Neural progenitor cell (in vitro differentiated cells): ENCODE measurements around the gene AMER3. TPM values are rescaled to one million over a fixed set of nuclear protein-coding genes. Genes with fewer than 3 reads are reported as not detected.

ENCODE experiments used
- DNase-seq: peaks from one replicate; pipeline ENCODE4 v3.0.0-alpha.2; 2016; ENCODE audit warnings: low spot score
- H2AFZ ChIP-seq: fragments of 200-600 bp; sonication (generic); replicated peaks from 2 replicates; pipeline ENCODE4 v1.6.1; 2016; ENCODE audit warnings: antibody characterized with exemption
- H3F3A ChIP-seq: fragments of 200-600 bp; sonication (generic); 2 replicates; pipeline ENCODE4 v1.6.1; 2016; ENCODE audit warnings: antibody characterized with exemption, low read depth
- H3K27ac ChIP-seq: fragments of 200-600 bp; sonication (generic); 2 replicates; pipeline ENCODE4 v1.5.1; 2016; ENCODE audit warnings: mild to moderate bottlenecking
- H3K27me3 ChIP-seq: fragments of 200-600 bp; sonication (generic); 2 replicates; pipeline ENCODE4 v1.6.1; 2016; ENCODE audit warnings: mild to moderate bottlenecking, moderate library complexity
- H3K36me3 ChIP-seq: fragments of 200-600 bp; sonication (generic); 2 replicates; pipeline ENCODE4 v1.5.1; 2016
- H3K4me1 ChIP-seq: fragments of 200-600 bp; sonication (generic); 2 replicates; pipeline ENCODE4 v1.6.1; 2016; ENCODE audit warnings: mixed run types
- H3K4me2 ChIP-seq: fragments of 200-600 bp; sonication (generic); 2 replicates; pipeline ENCODE4 v1.6.1; 2016
- H3K4me3 ChIP-seq: fragments of 200-600 bp; sonication (generic); 2 replicates; pipeline ENCODE4 v1.5.1; 2016
- H3K79me2 ChIP-seq: fragments of 200-600 bp; sonication (generic); 2 replicates; pipeline ENCODE4 v1.6.1; 2016; ENCODE audit warnings: low read depth
- H3K9ac ChIP-seq: fragments of 200-600 bp; sonication (generic); 2 replicates; pipeline ENCODE4 v1.6.1; 2016
- H3K9me3 ChIP-seq: fragments of 200-600 bp; sonication (generic); 2 replicates; pipeline ENCODE4 v1.5.1; 2016; ENCODE audit warnings: low read depth
- H4K20me1 ChIP-seq: fragments of 200-600 bp; sonication (generic); 2 replicates; pipeline ENCODE4 v1.6.1; 2016; ENCODE audit warnings: low read depth
- H3K27ac Mint-ChIP-seq: 3 replicates; pipeline ENCODE4 v1.8.0; 2021; ENCODE audit warnings: mixed read lengths
- H3K27me3 Mint-ChIP-seq: 2 replicates; pipeline ENCODE4 v1.8.0; 2022; ENCODE audit warnings: low read depth, mild to moderate bottlenecking, inconsistent platforms, moderate library complexity, mixed read lengths; ENCODE audit not compliant: insufficient read depth
- H3K36me3 Mint-ChIP-seq: 3 replicates; pipeline ENCODE4 v1.8.0; 2021; ENCODE audit warnings: mixed read lengths
- H3K4me1 Mint-ChIP-seq: 3 replicates; pipeline ENCODE4 v1.8.0; 2021; ENCODE audit warnings: mixed read lengths
- H3K4me3 Mint-ChIP-seq: 3 replicates; pipeline ENCODE4 v1.8.0; 2021; ENCODE audit warnings: mild to moderate bottlenecking, moderate library complexity, mixed read lengths
- H3K9me3 Mint-ChIP-seq: 3 replicates; pipeline ENCODE4 v1.8.0; 2020; ENCODE audit warnings: mixed read lengths
- EZH2 ChIP-seq: fragments of 200-600 bp; sonication (generic); IDR thresholded peaks from 2 replicates; pipeline ENCODE4 v1.6.1; 2017; ENCODE audit warnings: antibody characterized with exemption, mild to moderate bottlenecking, moderate library complexity
- EZH2phosphoT487 ChIP-seq: fragments of 200-600 bp; sonication (generic); IDR thresholded peaks from 2 replicates; pipeline ENCODE4 v1.6.1; 2017; ENCODE audit warnings: antibody characterized with exemption
- total RNA-seq: library from RNA; depleted of rRNA; stranded (reverse); fragments of >200 nt; gene quantifications from 2 replicates; pipeline ENCODE4 v1.2.3, GENCODE V29; 2015; ENCODE audit warnings: low replicate concordance
- TF ChIP-seq, protein P1 (sequence below): fragments of 200-600 bp; sonication (generic); IDR thresholded peaks from 2 replicates; pipeline ENCODE4 v1.5.1; 2017; ENCODE audit warnings: antibody characterized with exemption, mild to moderate bottlenecking

The AMER3 gene
- total RNA-seq, 1 donor from 2014 or later: not detected

DNA sequence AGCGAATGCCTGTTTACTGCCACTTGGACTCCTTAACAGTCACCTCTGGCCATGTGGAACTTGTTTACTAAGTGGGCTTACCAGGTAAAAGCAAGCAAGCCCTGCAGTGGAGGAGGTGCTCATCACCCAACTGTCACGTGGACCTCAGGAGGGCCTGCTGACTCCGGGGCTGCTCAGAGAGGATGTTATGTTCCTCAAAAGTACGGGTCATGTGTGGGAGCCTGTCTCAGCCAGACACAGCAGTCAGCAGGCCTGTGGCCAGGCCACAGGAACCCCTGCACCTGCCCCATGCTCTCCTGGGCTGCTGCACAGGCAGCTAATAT is 36.2 kb downstream of the AMER3 start:
- no peak overlapping the region for H3K4me3 Mint-ChIP-seq
- H3K27ac Mint-ChIP-seq: no peak overlapping the region
- no peaks in the 10 kb centered on the region for H3K36me3 Mint-ChIP-seq
- Histone ChIP-seq H3K9ac (no peak overlapping the region), H3K36me3 (no peaks in the 10 kb centered on the region), H4K20me1 (no peaks in the 10 kb centered on the region), H3K27me3 (no peaks in the 10 kb centered on the region), H3F3A (no peaks in the 10 kb centered on the region), H3K79me2 (no peaks in the 10 kb centered on the region), H3K4me1 (no peaks in the 10 kb centered on the region), H3K27ac (no peak overlapping the region), H3K4me3 (no peak overlapping the region), H3K4me2 (no peak overlapping the region), H3K9me3 (no peaks in the 10 kb centered on the region), H2AFZ (no peak overlapping the region)
- no peak for DNase-seq
- H3K9me3 Mint-ChIP-seq: no peaks in the 10 kb centered on the region
- H3K27me3 Mint-ChIP-seq: peaks cover 4% of the 10 kb centered on the region
- H3K4me1 Mint-ChIP-seq: peaks cover 2% of the 10 kb centered on the region
- TF ChIP-seq EZH2: no peak
- TF ChIP-seq, protein P1, sequence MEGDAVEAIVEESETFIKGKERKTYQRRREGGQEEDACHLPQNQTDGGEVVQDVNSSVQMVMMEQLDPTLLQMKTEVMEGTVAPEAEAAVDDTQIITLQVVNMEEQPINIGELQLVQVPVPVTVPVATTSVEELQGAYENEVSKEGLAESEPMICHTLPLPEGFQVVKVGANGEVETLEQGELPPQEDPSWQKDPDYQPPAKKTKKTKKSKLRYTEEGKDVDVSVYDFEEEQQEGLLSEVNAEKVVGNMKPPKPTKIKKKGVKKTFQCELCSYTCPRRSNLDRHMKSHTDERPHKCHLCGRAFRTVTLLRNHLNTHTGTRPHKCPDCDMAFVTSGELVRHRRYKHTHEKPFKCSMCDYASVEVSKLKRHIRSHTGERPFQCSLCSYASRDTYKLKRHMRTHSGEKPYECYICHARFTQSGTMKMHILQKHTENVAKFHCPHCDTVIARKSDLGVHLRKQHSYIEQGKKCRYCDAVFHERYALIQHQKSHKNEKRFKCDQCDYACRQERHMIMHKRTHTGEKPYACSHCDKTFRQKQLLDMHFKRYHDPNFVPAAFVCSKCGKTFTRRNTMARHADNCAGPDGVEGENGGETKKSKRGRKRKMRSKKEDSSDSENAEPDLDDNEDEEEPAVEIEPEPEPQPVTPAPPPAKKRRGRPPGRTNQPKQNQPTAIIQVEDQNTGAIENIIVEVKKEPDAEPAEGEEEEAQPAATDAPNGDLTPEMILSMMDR: no peak
- no peak for TF ChIP-seq EZH2phosphoT487

DNA sequence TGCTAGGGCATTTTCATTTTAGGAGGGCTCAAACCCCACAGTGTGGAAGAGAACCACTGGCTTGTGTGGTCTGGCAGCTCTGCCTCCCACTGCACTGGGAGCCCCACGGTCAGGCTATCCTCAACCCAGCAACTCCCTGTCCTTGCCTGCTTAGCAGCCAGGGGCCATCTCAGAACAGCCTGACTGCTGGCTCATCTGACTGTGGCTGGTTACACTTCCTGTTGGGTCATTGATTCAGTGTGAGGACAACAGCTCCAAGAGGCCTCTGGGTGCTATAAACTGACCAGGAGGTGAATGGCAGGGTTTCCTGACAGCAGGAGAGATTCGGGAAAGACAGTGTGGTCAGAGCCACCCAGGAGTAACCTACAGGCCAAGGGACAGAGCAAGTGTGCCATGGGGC is 40.1 kb downstream of the AMER3 start:
- Histone ChIP-seq H4K20me1 (no peaks in the 10 kb centered on the region), H3K4me3 (no peak overlapping the region), H3K4me1 (peaks cover 13% of the 10 kb centered on the region), H3K9ac (no peak overlapping the region), H3K9me3 (no peaks in the 10 kb centered on the region), H3K36me3 (no peaks in the 10 kb centered on the region), H3F3A (no peaks in the 10 kb centered on the region), H3K27ac (no peak overlapping the region), H3K79me2 (no peaks in the 10 kb centered on the region), H3K27me3 (peaks cover 4% of the 10 kb centered on the region), H2AFZ (no peak overlapping the region), H3K4me2 (no peak overlapping the region)
- no peaks in the 10 kb centered on the region for H3K36me3 Mint-ChIP-seq
- no peaks in the 10 kb centered on the region for H3K9me3 Mint-ChIP-seq
- H3K27ac Mint-ChIP-seq: no peak overlapping the region
- peaks cover 7% of the 10 kb centered on the region for H3K4me1 Mint-ChIP-seq
- H3K4me3 Mint-ChIP-seq: no peak overlapping the region
- no peak for DNase-seq
- TF ChIP-seq EZH2: no peak
- no peak for TF ChIP-seq EZH2phosphoT487
- TF ChIP-seq, protein P1: no peak
- peaks cover 6% of the 10 kb centered on the region for H3K27me3 Mint-ChIP-seq

DNA sequence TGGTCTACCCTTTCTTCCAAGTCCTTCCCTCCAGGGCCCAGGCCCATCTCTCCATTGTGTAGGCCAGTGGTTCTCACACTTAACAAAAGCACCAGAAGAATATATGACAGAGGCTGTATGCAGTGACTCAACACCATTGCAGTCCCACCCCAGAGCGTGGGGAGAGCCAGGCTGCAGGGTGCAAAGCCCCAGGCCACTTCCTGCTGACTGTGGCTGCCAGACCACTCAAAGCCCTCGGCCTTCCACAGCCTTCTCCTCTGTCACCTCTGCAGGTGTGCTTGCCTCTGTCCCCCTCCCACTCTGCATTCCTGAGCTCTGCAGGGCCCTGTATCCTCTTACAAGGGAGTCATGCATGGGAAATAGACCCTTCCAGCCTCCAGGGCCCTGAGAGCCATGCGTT is 41.0 kb downstream of the AMER3 start:
- Histone ChIP-seq H3K4me3 (no peak overlapping the region), H3F3A (no peaks in the 10 kb centered on the region), H3K9me3 (no peaks in the 10 kb centered on the region), H2AFZ (no peak overlapping the region), H3K4me1 (peaks cover 19% of the 10 kb centered on the region), H3K79me2 (no peaks in the 10 kb centered on the region), H3K9ac (no peak overlapping the region), H4K20me1 (no peaks in the 10 kb centered on the region), H3K27ac (no peak overlapping the region), H3K4me2 (no peak overlapping the region), H3K36me3 (no peaks in the 10 kb centered on the region), H3K27me3 (peaks cover 4% of the 10 kb centered on the region)
- no peak overlapping the region for H3K4me3 Mint-ChIP-seq
- TF ChIP-seq EZH2phosphoT487 (no peak), EZH2 (no peak)
- TF ChIP-seq, protein P1: no peak
- peaks cover 9% of the 10 kb centered on the region for H3K27me3 Mint-ChIP-seq
- peaks cover 12% of the 10 kb centered on the region for H3K4me1 Mint-ChIP-seq
- H3K36me3 Mint-ChIP-seq: no peaks in the 10 kb centered on the region
- no peaks in the 10 kb centered on the region for H3K9me3 Mint-ChIP-seq
- peak; percentile 23 for DNase-seq
- no peak overlapping the region for H3K27ac Mint-ChIP-seq
